HFFc6 (cell line): Measurements from ENCODE around the gene HOXC5. TPM values are rescaled to one million over a fixed set of nuclear protein-coding genes. Genes with fewer than 3 reads are reported as not detected.

ENCODE experiments used
- DNase-seq: peaks from one replicate; pipeline ENCODE4 v3.0.0-alpha.2; 2018
- H3K27ac Mint-ChIP-seq: 2 replicates; pipeline ENCODE4 v1.8.0; 2020; ENCODE audit warnings: mild to moderate bottlenecking, mixed read lengths
- H3K27me3 Mint-ChIP-seq: 2 replicates; pipeline ENCODE4 v1.8.0; 2021; ENCODE audit warnings: mild to moderate bottlenecking, moderate library complexity, mixed read lengths; ENCODE audit not compliant: insufficient read depth
- H3K36me3 Mint-ChIP-seq: 2 replicates; pipeline ENCODE4 v1.8.0; 2021; ENCODE audit warnings: low read depth, mixed read lengths
- H3K4me1 Mint-ChIP-seq: 2 replicates; pipeline ENCODE4 v1.8.0; 2020; ENCODE audit warnings: low read depth, mixed read lengths
- H3K4me3 Mint-ChIP-seq: 2 replicates; pipeline ENCODE4 v1.8.0; 2020; ENCODE audit warnings: mild to moderate bottlenecking, moderate library complexity, mixed read lengths
- H3K9me3 Mint-ChIP-seq: 2 replicates; pipeline ENCODE4 v1.8.0; 2020; ENCODE audit warnings: mild to moderate bottlenecking, mixed read lengths
- total RNA-seq, 6 experiments: library from RNA; stranded (reverse); fragmentation: NEBNext Ultra II Directional; extraction: Animal tissue kit (Norgen Biotek cat#: 25700); gene quantifications; 2 replicates in 1 of 6; 3 replicates in 5 of 6; pipeline ENCODE4 v1.2.3, GENCODE V29; 2021
- TF ChIP-seq, protein P1 (sequence below): fragments of 200-600 bp; sonication (generic); IDR thresholded peaks from 2 replicates; pipeline ENCODE4 v1.5.0; 2021; ENCODE audit warnings: antibody characterized with exemption, mild to moderate bottlenecking

HOXC5 gene
- total RNA-seq, 6 experiments from 2014 or later = 0.13 TPM; not detected in 5

DNA sequence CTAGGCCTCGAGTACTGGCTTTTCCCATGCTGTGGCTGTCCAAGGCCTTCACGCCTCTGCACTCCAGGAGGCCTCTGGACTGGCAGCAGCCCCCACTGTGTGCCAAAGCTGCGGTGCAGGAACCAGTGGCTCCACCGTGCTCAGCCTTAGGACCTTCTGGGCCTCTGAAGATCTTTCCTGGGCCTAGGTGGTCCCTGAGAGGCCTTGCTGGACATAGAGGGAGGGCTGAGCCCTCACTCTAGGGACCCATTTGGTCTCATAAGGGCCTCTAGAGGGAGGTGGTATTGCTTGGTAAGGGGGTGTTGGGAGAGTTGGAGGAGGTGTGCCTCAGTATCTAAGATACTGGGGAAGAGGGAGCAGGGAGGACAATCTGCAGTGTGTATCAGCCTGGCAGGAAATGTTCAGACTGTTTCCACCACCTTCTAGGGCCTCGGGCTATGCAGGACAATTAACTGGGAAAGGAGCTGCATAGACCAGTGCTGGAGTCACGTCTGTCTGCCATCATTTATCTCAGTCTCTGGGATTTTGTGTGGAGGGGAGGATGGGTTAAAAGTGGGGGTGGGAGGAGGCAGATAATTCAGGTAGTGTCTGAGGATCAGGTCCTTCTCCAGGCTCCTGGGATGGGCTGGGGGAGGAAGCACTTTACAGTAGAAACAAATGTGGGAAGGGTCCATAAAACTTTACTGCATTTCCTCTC, 2.9 kb downstream of the HOXC5 start:
- Mint-ChIP-seq H3K4me1 (peaks cover 9% of the 10 kb centered on the region; the same call in 1 of the 2 replicates), H3K27ac (no peak overlapping the region), H3K27me3 (peaks cover 68% of the 10 kb centered on the region), H3K36me3 (no peaks in the 10 kb centered on the region), H3K9me3 (peaks cover 5% of the 10 kb centered on the region; the same call in 1 of the 2 replicates), H3K4me3 (no peak overlapping the region)
- TF ChIP-seq, protein P1, sequence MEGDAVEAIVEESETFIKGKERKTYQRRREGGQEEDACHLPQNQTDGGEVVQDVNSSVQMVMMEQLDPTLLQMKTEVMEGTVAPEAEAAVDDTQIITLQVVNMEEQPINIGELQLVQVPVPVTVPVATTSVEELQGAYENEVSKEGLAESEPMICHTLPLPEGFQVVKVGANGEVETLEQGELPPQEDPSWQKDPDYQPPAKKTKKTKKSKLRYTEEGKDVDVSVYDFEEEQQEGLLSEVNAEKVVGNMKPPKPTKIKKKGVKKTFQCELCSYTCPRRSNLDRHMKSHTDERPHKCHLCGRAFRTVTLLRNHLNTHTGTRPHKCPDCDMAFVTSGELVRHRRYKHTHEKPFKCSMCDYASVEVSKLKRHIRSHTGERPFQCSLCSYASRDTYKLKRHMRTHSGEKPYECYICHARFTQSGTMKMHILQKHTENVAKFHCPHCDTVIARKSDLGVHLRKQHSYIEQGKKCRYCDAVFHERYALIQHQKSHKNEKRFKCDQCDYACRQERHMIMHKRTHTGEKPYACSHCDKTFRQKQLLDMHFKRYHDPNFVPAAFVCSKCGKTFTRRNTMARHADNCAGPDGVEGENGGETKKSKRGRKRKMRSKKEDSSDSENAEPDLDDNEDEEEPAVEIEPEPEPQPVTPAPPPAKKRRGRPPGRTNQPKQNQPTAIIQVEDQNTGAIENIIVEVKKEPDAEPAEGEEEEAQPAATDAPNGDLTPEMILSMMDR = no peak
- DNase-seq = no peak

DNA sequence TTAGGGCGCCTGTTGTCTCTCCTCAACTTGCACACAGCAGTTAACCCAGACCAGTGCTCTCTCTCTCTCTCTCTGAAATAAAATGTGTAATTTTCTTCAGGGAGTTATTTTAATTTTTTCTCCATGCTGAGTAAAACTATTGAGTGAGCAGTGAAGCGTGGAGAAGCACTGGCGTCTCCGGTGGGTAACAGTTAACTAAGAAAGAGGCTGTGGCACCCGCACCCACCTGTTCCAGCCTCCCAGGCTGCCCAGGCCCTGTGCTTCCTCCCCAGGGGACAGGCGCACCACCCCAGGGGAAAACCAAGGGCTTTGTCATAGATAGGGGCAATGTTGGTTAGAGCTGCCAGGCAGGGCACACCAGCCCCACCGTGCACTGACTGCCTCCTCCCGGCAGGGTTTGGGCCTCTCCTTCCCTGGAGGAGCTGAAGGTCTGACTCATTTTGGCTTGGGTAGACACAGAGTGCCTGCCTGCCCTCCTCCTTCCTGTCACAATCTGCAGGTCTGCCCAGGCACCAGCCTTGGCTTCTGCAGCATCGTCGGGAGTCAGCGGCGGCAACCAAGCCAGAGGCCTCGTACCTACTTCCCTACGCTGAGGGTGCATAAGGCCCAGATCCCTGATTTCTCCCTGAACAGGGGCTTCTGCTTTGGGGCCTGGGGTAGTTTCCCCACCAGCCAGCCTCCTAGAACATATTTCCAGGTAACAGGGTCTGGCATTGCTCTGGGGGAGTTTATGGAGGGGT, 3.9 kb downstream of the HOXC5 start:
- TF ChIP-seq, protein P1 = peak; percentile 13; the same call in 1 of the 2 replicates
- no peak overlapping the region for H3K4me3 Mint-ChIP-seq
- H3K9me3 Mint-ChIP-seq = peaks cover 5% of the 10 kb centered on the region; the same call in 1 of the 2 replicates
- DNase-seq = no peak
- H3K4me1 Mint-ChIP-seq = peaks cover 9% of the 10 kb centered on the region; the same call in 1 of the 2 replicates
- H3K36me3 Mint-ChIP-seq = no peaks in the 10 kb centered on the region
- no peak overlapping the region for H3K27ac Mint-ChIP-seq
- H3K27me3 Mint-ChIP-seq = peaks cover 68% of the 10 kb centered on the region

DNA sequence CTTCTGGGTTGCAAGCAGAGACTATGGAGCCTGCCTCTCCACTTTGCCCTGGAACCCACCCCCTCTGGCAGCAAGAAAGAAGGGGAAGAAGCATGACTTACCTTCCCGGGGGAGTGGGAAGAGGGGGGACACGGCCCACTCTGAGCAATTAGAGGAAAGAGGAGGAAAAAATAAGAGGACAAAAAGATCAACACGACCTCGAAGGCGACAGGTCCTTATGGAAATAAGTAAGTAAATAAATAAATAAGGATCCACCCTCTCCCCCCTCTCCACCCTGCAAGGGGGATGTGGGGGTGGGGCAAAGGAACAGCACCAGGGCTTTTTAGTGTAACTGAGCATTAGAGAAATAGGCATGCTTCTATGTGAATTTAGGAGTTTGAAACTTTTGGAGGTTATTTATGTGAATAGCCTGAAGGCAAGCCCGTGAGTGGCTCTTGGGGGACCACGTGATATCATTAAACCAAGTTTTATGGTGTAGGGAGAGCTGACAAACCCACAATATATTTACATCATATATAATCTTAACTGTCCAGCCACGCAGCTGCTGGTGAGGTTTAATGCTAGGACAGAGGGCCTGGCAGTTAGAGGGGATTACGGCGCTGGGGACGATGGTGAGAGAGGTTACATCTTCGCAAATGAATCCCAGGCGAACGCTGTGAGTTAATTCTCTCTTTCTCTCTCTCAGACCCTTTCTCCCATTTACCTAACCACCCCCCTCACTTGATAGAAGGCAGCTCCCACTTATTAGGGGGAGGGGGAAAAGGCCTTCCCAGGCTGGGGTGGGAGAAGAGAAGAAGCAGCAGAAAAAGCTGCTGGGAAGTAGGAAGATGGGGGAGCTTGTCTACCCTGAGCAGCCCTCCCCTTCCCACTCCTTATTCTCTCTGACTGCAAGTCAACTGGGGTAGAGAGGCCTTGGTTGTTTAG, 4.8 kb downstream of the HOXC5 start:
- TF ChIP-seq, protein P1 = no peak
- DNase-seq = no peak
- Mint-ChIP-seq H3K4me3 (no peak overlapping the region), H3K27me3 (peaks cover 69% of the 10 kb centered on the region), H3K4me1 (peaks cover 8% of the 10 kb centered on the region; the same call in 1 of the 2 replicates), H3K9me3 (peaks cover 3% of the 10 kb centered on the region; the same call in 1 of the 2 replicates), H3K36me3 (no peaks in the 10 kb centered on the region), H3K27ac (no peak overlapping the region)

GRCh38 chr12:54038284-54038870, 5.5 kb downstream of the HOXC5 start:
- Mint-ChIP-seq H3K36me3 (no peaks in the 10 kb centered on the region), H3K27me3 (peaks cover 70% of the 10 kb centered on the region), H3K9me3 (no peaks in the 10 kb centered on the region), H3K4me1 (peaks cover 2% of the 10 kb centered on the region; the same call in 1 of the 2 replicates), H3K27ac (no peak overlapping the region), H3K4me3 (no peak overlapping the region)
- no peak for DNase-seq
- TF ChIP-seq, protein P1 = no peak

DNA sequence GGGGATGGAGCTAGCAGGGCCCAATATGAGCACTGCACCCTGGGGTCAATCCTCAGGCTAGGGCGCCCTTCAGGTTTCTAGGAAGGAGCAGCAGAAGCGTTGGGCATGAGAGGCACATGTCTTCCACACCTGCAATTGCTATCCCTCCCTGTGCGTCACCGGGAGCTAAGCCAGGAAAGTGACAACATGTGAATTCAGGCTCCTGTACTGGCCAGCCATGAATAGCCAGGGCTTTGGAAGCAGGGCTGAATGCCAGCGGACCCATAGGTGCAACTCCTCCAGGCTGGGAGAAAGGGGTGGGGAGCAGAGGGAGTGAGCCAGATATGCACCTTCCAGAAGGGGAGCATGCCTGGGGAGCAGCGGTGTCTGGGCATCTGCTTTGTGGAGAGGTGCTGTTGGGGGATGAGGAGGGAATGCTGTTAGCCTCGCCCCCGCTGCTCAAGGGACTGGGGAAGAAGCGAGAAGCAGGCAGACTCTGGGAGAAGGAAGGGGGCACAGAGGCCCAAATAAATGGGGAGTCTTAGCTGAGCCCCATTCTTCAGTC, 6.1 kb downstream of the HOXC5 start:
- no peak overlapping the region for H3K4me3 Mint-ChIP-seq
- TF ChIP-seq, protein P1 = no peak
- no peaks in the 10 kb centered on the region for H3K9me3 Mint-ChIP-seq
- no peak overlapping the region for H3K27ac Mint-ChIP-seq
- no peaks in the 10 kb centered on the region for H3K36me3 Mint-ChIP-seq
- peaks cover 73% of the 10 kb centered on the region for H3K27me3 Mint-ChIP-seq
- DNase-seq = no peak
- H3K4me1 Mint-ChIP-seq = no peaks in the 10 kb centered on the region
